ENCODE results near the gene MCF2L. TPM values are rescaled to one million over a fixed set of nuclear protein-coding genes. Genes with fewer than 3 reads are reported as not detected.
A peak's percentile ranks its signal among the peaks of the same experiment; 100 is the strongest.

Gene MCF2L
- total RNA-seq, 4 donors from 2014 or later, result 18.3 to 52.6 (median 29.9) TPM

DNA sequence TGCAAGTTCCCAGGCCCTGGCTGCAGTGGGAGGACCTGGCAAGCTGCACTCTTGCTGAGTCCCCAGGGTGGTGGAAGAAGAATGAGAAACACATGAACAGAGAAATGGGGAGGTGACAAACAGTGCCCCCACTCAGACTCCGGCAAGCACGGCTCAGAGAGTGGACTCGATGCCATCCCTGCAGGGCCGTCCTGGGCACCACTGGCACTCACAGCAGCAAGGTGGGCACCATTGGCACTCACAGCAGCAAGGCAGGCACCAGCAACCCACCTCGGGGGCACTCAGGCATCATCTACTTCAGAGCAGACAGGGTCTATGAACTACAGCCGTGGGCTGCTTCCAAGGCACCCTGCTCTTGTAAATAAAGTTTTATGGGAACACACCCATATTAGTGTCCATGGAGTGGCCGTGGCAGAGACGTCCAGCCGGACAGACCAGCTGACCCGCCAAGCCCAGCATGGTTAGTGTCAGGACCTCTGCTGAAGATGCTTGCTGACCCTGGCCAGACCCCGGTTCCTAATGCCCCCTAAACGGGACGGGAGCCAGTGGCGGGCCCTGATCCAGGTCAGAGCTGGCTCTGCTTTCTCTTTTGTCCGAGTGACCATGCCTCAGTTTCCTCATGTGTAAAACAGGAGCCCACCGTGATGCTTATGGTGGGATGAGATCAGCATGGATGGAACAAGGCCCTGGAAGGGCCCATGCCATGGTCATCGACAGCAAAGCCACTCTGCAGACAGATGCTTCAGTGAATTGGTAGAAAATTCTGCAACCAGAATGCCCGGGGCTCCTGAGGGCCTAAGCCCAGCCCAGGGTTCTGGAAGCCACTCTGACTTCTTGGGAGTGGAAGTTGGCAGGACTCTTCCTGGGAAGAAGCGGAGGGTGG is 151.5 kb downstream of the MCF2L start:
- H3K36me3 ChIP-seq, result no peaks in the 10 kb centered on the region
- H3K4me3 ChIP-seq, result no peak overlapping the region
- WGBS, 2 donors (ENCODE audit: low coverage in 1 of 2), result 84 to 100% methylated on average over 1 to 8 of the region's 19 CpGs
- peaks cover 0 to 23% (median 0%) of the 10 kb centered on the region in 3 donors for H3K4me1 ChIP-seq
- no peaks in the 10 kb centered on the region for H3K9me3 ChIP-seq
- TF ChIP-seq POLR2A (IDR thresholded peaks at IDR 0.05), result no peak
- no peak for TF ChIP-seq EP300 (IDR thresholded peaks at IDR 0.05)
- TF ChIP-seq CTCF (IDR thresholded peaks at IDR 0.05), result no peak
- no peak for TF ChIP-seq POLR2AphosphoS5 (IDR thresholded peaks at IDR 0.05)
- peaks cover 23% of the 10 kb centered on the region for H3K27me3 ChIP-seq
- H3K27ac ChIP-seq, result no peak overlapping the region
- no peak for ATAC-seq

DNA sequence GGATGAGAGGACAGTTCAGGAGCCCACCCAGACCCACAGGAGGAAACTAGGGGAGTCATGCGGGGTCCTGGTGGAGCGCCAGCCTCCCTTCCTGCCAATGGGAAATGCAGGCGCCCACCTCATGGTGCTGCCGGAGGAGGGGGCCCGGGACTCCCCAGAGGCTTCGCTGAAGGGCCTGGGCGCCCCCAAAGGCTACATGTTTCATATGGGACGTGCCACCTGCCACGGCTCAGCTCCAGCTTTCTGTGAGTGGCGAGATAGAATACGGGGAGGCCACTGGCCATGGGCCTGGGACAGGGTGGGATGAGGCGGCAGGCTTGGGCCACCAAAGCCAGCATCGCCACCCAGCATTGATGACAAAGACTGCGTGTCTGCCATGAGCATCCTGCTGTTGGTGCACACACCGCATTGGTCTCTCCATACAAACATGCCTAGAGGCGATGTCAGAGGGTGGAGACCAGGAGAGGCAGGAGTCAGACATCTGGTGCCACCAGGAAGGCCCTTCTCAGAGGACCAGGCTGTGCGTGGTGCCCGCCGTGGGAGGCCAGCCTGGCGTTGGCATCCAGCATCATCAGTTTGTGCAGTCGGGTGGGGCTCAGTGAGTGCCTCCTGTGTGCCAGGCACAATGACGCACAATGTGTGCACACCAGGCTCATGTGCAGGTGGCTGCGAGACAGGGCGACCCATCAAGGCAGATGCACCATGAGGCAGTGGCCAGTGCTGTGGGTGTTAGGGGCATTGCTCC is 152.3 kb downstream of the MCF2L start:
- Histone ChIP-seq H3K4me1 (peaks cover 0 to 23% (median 0%) of the 10 kb centered on the region in 3 donors), H3K4me3 (no peak overlapping the region), H3K27me3 (peaks cover 21% of the 10 kb centered on the region), H3K36me3 (no peaks in the 10 kb centered on the region), H3K9me3 (no peaks in the 10 kb centered on the region), H3K27ac (peak overlapping the region in 1 of 4 donors; percentile 57)
- TF ChIP-seq POLR2AphosphoS5 (IDR thresholded peaks at IDR 0.05) (no peak), EP300 (IDR thresholded peaks at IDR 0.05) (no peak), CTCF (IDR thresholded peaks at IDR 0.05) (no peak), POLR2A (IDR thresholded peaks at IDR 0.05) (no peak)
- WGBS, 2 donors (ENCODE audit: low coverage in 1 of 2), result no CpG with 5 or more reads among the region's 24 CpGs
- no peak for ATAC-seq

- Histone ChIP-seq H3K36me3 (no peaks in the 10 kb centered on the region), H3K4me3 (peak overlapping the region in 1 of 2 donors; percentile 39), H3K4me1 (peaks cover 0 to 23% (median 0%) of the 10 kb centered on the region in 3 donors), H3K27me3 (peaks cover 21% of the 10 kb centered on the region), H3K9me3 (no peaks in the 10 kb centered on the region), H3K27ac (peak overlapping the region in 3 of 4 donors; percentile 57 to 70 (median 69))
- peak; percentile 18 for ATAC-seq
- no peak for TF ChIP-seq EP300 (IDR thresholded peaks at IDR 0.05)
- WGBS, 2 donors (ENCODE audit: low coverage in 1 of 2), result 74% methylated on average over 5 of the region's 16 CpGs; no CpG with 5 or more reads in 1 of the 2 donors
Observed at GRCh38 chr13:113121928-113122471, 153.0 kb downstream of the MCF2L start.

DNA sequence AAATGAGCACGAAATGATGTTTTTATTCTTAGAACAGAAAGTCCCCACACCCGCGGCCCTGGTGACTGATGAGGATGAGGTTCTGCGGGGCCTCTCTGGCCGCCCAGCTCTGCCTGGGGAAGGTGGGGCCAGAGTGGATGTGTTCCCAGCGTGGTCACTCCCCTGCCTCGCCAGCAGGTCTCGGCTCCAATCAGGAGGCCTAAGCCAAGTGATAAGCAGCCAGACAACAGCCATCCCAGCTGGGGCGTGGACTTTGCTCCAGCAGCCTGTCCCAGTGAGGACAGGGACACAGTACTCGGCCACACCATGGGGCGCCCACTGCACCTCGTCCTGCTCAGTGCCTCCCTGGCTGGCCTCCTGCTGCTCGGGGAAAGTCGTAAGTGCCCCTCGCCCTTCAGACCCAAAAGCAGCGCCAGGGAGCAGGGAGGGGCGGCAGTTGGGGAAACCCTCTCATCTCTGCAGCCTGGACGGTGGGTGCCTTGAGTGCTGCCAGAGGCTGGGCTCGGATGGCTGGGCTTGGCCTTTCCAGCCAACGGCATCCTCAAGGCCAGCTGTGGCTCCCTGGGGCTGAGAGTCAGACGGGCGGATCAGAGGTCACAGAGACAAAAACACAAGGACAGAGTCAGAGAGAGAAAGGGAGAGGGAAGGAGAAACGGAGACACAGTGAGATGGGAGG is 153.7 kb downstream of the MCF2L start, which contains the start of gene F10:
Gene F10, plus strand, starts transcription at position 250 of the 676 bp plus-strand sequence. Its CDS starts 57 bp downstream, at position 307.
- ATAC-seq, result peak; percentile 88
- 32 to 40% methylated on average over 1 to 4 of the region's 23 CpGs for WGBS, 2 donors (ENCODE audit: low coverage in 1 of 2)
- H3K36me3 ChIP-seq, result no peaks in the 10 kb centered on the region
- peaks cover 0 to 23% (median 0%) of the 10 kb centered on the region in 3 donors for H3K4me1 ChIP-seq
- peak within 1 kb of the TSS in 1 of 2 donors; percentile 39 for H3K4me3 ChIP-seq
- peak within 1 kb of the TSS in 3 of 4 donors; percentile 57 to 70 (median 69) for H3K27ac ChIP-seq
- H3K27me3 ChIP-seq, result peaks cover 17% of the 10 kb centered on the region
- TF ChIP-seq POLR2A (IDR thresholded peaks at IDR 0.05), result no peak
- TF ChIP-seq CTCF (IDR thresholded peaks at IDR 0.05), result no peak
- TF ChIP-seq POLR2AphosphoS5 (IDR thresholded peaks at IDR 0.05), result peak; percentile 41
- TF ChIP-seq EP300 (IDR thresholded peaks at IDR 0.05), result no peak
- H3K9me3 ChIP-seq, result no peaks in the 10 kb centered on the region
